Right forelimb (tissue), 1 donor: ENCODE measurements around the gene UNK.
"Not testable (repeated sequence)": the region's sequence is repeated elsewhere in the genome, so short reads cannot be mapped to it uniquely, and the experiment has no call there.

Source experiments
- DNase-seq: peaks from one replicate; pipeline ENCODE4 v3.0.0-alpha.2; 2018

The UNK gene

GRCh38 chr17:75754378-75755204 lies 30.0 kb upstream of the UNK start:
- no peak for DNase-seq

GRCh38 chr17:75755205-75755901 lies 29.3 kb upstream of the UNK start:
- no peak for DNase-seq

GRCh38 chr17:75755990-75756389 lies 28.6 kb upstream of the UNK start:
- no peak for DNase-seq

GRCh38 chr17:75756451-75757085 lies 28.0 kb upstream of the UNK start:
- no peak for DNase-seq

GRCh38 chr17:75757086-75757681 lies 27.4 kb upstream of the UNK start:
- no peak for DNase-seq

GRCh38 chr17:75758131-75758905 lies 26.3 kb upstream of the UNK start:
- no peak for DNase-seq

GRCh38 chr17:75759457-75759856 lies 25.1 kb upstream of the UNK start:
- DNase-seq: no peak

GRCh38 chr17:75759978-75760640 lies 24.5 kb upstream of the UNK start:
- not testable (repeated sequence) for DNase-seq

GRCh38 chr17:75762513-75763268 lies 21.9 kb upstream of the UNK start:
- no peak for DNase-seq

- no peak for DNase-seq
Measured at GRCh38 chr17:75763269-75763607, 21.4 kb upstream of the UNK start.

- DNase-seq: no peak
Measured at GRCh38 chr17:75763613-75764416, 20.8 kb upstream of the UNK start.

- no peak for DNase-seq
Measured at GRCh38 chr17:75764417-75764710, 20.2 kb upstream of the UNK start.

GRCh38 chr17:75764711-75765421 lies 19.7 kb upstream of the UNK start, which contains the start of gene GALK1:
GALK1 (minus strand) TSS chr17:75765192; CDS start chr17:75765136, 56 bp downstream.
- peak; percentile 87 for DNase-seq

- DNase-seq: no peak
Measured at GRCh38 chr17:75765981-75766380, 18.6 kb upstream of the UNK start.

- DNase-seq: no peak
Measured at GRCh38 chr17:75767881-75768280, 16.7 kb upstream of the UNK start.

GRCh38 chr17:75769536-75769935 lies 15.1 kb upstream of the UNK start:
- DNase-seq: no peak

GRCh38 chr17:75771334-75772281 lies 13.0 kb upstream of the UNK start:
- DNase-seq: no peak

- peak; percentile 48 for DNase-seq
Measured at GRCh38 chr17:75773121-75773807, 11.3 kb upstream of the UNK start.
